PFSK-1 (cell line): ENCODE data around the gene EOMES.

Experiments used
- POLR2AphosphoS5 ChIP-seq: IDR thresholded peaks from 2 replicates; pipeline ENCODE4 v1.6.1; 2012; ENCODE audit warnings: low read depth, mild to moderate bottlenecking, control low read depth, low read length, moderate library complexity
- SIN3A ChIP-seq: IDR thresholded peaks from 2 replicates; pipeline ENCODE4 v1.6.1; 2012; ENCODE audit warnings: mild to moderate bottlenecking, low read length, moderate library complexity, borderline replicate concordance; ENCODE audit not compliant: insufficient read depth
- TAF1 ChIP-seq: IDR thresholded peaks from 2 replicates; pipeline ENCODE4 v1.6.1; 2012; ENCODE audit warnings: low read length, control low read depth, borderline replicate concordance; ENCODE audit not compliant: insufficient read depth
- TF ChIP-seq, protein P1 (sequence below), 2 experiments: IDR thresholded peaks; 2 replicates each; pipeline versions ENCODE4 v1.6.1 to v1.8.0; 2011 to 2012; ENCODE audit warnings: low read depth in 2 of 2, low read length in 2 of 2, control low read depth in 1 of 2, inconsistent platforms in 1 of 2, mild to moderate bottlenecking in 1 of 2, moderate library complexity in 1 of 2; ENCODE audit not compliant: insufficient read depth in 1 of 2

DNA sequence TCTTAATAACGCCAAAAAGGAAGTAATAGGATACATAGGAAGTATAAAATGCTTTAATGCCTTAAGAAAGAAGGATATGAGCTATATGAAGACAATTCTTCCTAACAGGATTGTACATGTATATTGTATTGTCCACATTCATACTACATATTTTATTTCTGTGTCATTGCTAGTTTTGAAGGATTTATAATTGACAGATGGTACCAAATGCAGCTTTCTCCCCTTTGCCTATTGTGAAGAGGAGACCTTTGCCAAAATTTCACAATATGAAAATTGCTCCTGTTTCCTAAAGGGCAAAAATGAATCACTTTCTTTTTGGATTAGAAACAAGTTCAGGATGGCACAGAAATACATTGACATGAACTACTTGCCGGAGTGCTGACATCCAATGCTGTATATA lies 34.8 kb upstream of the EOMES start:
- TF ChIP-seq SIN3A (no peak), POLR2AphosphoS5 (no peak), TAF1 (no peak)
- TF ChIP-seq, protein P1, sequence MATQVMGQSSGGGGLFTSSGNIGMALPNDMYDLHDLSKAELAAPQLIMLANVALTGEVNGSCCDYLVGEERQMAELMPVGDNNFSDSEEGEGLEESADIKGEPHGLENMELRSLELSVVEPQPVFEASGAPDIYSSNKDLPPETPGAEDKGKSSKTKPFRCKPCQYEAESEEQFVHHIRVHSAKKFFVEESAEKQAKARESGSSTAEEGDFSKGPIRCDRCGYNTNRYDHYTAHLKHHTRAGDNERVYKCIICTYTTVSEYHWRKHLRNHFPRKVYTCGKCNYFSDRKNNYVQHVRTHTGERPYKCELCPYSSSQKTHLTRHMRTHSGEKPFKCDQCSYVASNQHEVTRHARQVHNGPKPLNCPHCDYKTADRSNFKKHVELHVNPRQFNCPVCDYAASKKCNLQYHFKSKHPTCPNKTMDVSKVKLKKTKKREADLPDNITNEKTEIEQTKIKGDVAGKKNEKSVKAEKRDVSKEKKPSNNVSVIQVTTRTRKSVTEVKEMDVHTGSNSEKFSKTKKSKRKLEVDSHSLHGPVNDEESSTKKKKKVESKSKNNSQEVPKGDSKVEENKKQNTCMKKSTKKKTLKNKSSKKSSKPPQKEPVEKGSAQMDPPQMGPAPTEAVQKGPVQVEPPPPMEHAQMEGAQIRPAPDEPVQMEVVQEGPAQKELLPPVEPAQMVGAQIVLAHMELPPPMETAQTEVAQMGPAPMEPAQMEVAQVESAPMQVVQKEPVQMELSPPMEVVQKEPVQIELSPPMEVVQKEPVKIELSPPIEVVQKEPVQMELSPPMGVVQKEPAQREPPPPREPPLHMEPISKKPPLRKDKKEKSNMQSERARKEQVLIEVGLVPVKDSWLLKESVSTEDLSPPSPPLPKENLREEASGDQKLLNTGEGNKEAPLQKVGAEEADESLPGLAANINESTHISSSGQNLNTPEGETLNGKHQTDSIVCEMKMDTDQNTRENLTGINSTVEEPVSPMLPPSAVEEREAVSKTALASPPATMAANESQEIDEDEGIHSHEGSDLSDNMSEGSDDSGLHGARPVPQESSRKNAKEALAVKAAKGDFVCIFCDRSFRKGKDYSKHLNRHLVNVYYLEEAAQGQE (IDR thresholded peaks at IDR 0.05; ENCODE audit: insufficient read depth in 1 of 2, low read depth in 2 of 2, low read length in 2 of 2): no peak
